ENCODE results near the gene FUT4. TPM values are rescaled to one million over a fixed set of nuclear protein-coding genes. Genes with fewer than 3 reads are reported as not detected.

Gene FUT4
- total RNA-seq, 1 donor from 2014 or later = 6.3 TPM

DNA sequence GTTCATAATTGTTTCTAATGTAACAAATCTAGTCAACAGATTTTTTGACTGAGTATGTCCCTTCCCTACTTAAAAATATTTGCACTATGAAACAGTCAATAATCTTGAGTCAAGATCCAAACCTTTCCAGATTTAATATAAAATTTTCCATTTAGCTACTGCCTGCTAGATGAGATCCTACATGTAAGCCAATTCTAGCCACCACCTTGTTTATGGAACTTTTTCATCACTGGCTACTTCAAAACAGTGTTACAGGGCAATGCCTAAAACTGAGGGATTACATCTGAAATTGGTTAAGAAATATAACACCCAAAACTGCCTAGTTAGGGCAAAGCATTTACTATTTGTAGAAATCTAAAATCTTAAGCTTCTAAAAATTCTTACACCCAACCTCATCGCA is 10.5 kb upstream of the FUT4 start:
- no peak overlapping the region for H3K27ac ChIP-seq (ENCODE audit: low read depth, low read length)
- H3K9me3 ChIP-seq (ENCODE audit: control insufficient read depth in 3 of 3, low read length in 3 of 3) = no peaks in the 10 kb centered on the region
- H3K4me1 ChIP-seq (ENCODE audit: control insufficient read depth in 3 of 3, insufficient read depth in 3 of 3, low read length in 3 of 3) = no peaks in the 10 kb centered on the region
- H3K27me3 ChIP-seq (ENCODE audit: control insufficient read depth in 3 of 3, insufficient read depth in 3 of 3, low read length in 3 of 3) = peaks cover 0 to 2% (median 0%) of the 10 kb centered on the region in 3 donors
- H3K4me3 ChIP-seq (ENCODE audit: low read length in 3 of 3) = no peak overlapping the region
- H3K9ac ChIP-seq (ENCODE audit: low read depth in 1 of 3, low read length in 3 of 3) = no peak overlapping the region
- no peaks in the 10 kb centered on the region for H3K36me3 ChIP-seq (ENCODE audit: control insufficient read depth in 3 of 3, insufficient read depth in 3 of 3, low read length in 3 of 3)

- Histone ChIP-seq H3K36me3 (ENCODE audit: control insufficient read depth in 3 of 3, insufficient read depth in 3 of 3, low read length in 3 of 3) (no peaks in the 10 kb centered on the region), H3K9ac (ENCODE audit: low read depth in 1 of 3, low read length in 3 of 3) (no peak overlapping the region)
These were observed 9.8 kb upstream of the FUT4 start for GRCh38 chr11:94533696-94534630.

DNA sequence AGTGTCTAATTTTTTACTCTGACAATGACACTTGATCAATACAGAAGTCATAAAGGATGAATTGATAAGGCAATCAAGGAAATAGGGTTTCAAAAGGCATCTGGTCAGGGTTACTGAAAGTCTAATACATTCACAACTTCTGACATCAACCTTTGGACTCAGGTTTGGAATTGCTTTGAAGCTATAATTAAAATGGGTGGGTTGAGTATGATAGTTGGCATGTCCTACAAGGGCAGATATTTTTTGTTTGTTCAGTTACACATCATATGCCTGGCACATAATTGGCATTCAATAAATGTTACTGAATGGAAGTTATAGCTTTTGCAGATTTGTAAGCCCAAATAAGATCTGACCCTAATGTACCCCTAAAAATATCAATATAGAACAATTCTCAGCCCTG is 7.3 kb upstream of the FUT4 start:
- no peak overlapping the region for H3K4me3 ChIP-seq (ENCODE audit: low read length in 3 of 3)
- H3K4me1 ChIP-seq (ENCODE audit: control insufficient read depth in 3 of 3, insufficient read depth in 3 of 3, low read length in 3 of 3) = no peaks in the 10 kb centered on the region
- no peaks in the 10 kb centered on the region for H3K36me3 ChIP-seq (ENCODE audit: control insufficient read depth in 3 of 3, insufficient read depth in 3 of 3, low read length in 3 of 3)
- no peak overlapping the region for H3K27ac ChIP-seq (ENCODE audit: low read depth, low read length)
- H3K27me3 ChIP-seq (ENCODE audit: control insufficient read depth in 3 of 3, insufficient read depth in 3 of 3, low read length in 3 of 3) = peaks cover 0 to 2% (median 0%) of the 10 kb centered on the region in 3 donors
- no peak overlapping the region for H3K9ac ChIP-seq (ENCODE audit: low read depth in 1 of 3, low read length in 3 of 3)
- no peaks in the 10 kb centered on the region for H3K9me3 ChIP-seq (ENCODE audit: control insufficient read depth in 3 of 3, low read length in 3 of 3)

More at GRCh38 chr11:94533696-94534630, 9.8 kb upstream of the FUT4 start:
- no peaks in the 10 kb centered on the region for H3K9me3 ChIP-seq (ENCODE audit: control insufficient read depth in 3 of 3, low read length in 3 of 3)
- H3K4me1 ChIP-seq (ENCODE audit: control insufficient read depth in 3 of 3, insufficient read depth in 3 of 3, low read length in 3 of 3) = no peaks in the 10 kb centered on the region
- H3K27me3 ChIP-seq (ENCODE audit: control insufficient read depth in 3 of 3, insufficient read depth in 3 of 3, low read length in 3 of 3) = peaks cover 0 to 2% (median 0%) of the 10 kb centered on the region in 3 donors
- H3K27ac ChIP-seq (ENCODE audit: low read depth, low read length) = peak overlapping the region; percentile 19
- H3K4me3 ChIP-seq (ENCODE audit: low read length in 3 of 3) = no peak overlapping the region

DNA sequence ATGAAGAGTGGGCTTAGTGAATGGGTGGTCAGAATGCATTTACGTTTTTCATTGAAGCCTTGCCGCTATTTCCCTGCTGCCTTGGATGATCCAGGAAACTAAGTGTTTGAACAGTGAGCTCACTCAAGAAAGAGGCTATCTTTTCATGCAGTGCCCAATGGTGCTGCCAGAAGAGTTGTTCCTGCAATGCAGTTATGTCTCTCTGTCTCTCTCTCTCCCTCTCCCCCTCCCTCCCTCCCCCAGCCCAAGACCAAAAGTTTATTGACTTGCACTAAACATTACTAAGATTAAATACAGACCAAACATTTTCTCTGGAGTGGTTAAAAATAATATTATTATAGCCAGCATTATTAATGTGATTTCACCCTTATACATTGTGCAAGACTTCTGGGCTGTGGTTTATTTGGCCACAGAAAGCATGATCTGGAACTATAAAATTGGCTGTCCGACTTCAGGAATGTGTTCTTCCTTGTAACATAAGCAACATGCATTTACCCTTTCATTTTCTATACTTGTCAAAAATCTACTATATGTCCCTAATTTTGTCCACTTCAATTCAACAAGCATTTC is 6.6 kb upstream of the FUT4 start:
- Histone ChIP-seq H3K27ac (ENCODE audit: low read depth, low read length) (no peak overlapping the region), H3K4me1 (ENCODE audit: control insufficient read depth in 3 of 3, insufficient read depth in 3 of 3, low read length in 3 of 3) (no peaks in the 10 kb centered on the region), H3K9me3 (ENCODE audit: control insufficient read depth in 3 of 3, low read length in 3 of 3) (no peaks in the 10 kb centered on the region), H3K27me3 (ENCODE audit: control insufficient read depth in 3 of 3, insufficient read depth in 3 of 3, low read length in 3 of 3) (peaks cover 0 to 2% (median 0%) of the 10 kb centered on the region in 3 donors), H3K4me3 (ENCODE audit: low read length in 3 of 3) (no peak overlapping the region), H3K9ac (ENCODE audit: low read depth in 1 of 3, low read length in 3 of 3) (no peak overlapping the region), H3K36me3 (ENCODE audit: control insufficient read depth in 3 of 3, insufficient read depth in 3 of 3, low read length in 3 of 3) (no peaks in the 10 kb centered on the region)

DNA sequence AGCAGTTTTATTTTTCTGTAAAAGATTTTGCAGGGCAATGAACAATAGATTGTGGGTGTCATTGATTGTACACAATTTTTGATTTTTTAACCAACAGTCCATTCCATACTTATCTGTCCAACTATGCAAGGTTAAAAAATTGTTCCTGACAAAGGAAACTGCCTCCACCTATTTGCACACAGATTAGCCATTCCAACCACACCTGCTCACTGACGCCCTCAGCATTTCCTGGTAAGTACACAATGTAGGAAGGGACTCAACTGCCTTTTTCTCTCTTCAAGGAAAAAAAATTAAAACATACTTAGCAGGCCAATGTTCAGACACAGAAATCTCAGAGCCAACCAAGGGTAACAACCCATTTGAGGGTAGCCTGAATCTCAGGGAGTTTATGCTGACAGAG is 4.3 kb upstream of the FUT4 start:
- H3K36me3 ChIP-seq (ENCODE audit: control insufficient read depth in 3 of 3, insufficient read depth in 3 of 3, low read length in 3 of 3) = no peaks in the 10 kb centered on the region
- H3K4me1 ChIP-seq (ENCODE audit: control insufficient read depth in 3 of 3, insufficient read depth in 3 of 3, low read length in 3 of 3) = peaks cover 0 to 5% (median under 1%) of the 10 kb centered on the region in 3 donors
- H3K9ac ChIP-seq (ENCODE audit: low read depth in 1 of 3, low read length in 3 of 3) = no peak overlapping the region
- no peak overlapping the region for H3K27ac ChIP-seq (ENCODE audit: low read depth, low read length)
- H3K27me3 ChIP-seq (ENCODE audit: control insufficient read depth in 3 of 3, insufficient read depth in 3 of 3, low read length in 3 of 3) = peaks cover 0 to 2% (median 0%) of the 10 kb centered on the region in 3 donors
- no peak overlapping the region for H3K4me3 ChIP-seq (ENCODE audit: low read length in 3 of 3)
- H3K9me3 ChIP-seq (ENCODE audit: control insufficient read depth in 3 of 3, low read length in 3 of 3) = no peaks in the 10 kb centered on the region

DNA sequence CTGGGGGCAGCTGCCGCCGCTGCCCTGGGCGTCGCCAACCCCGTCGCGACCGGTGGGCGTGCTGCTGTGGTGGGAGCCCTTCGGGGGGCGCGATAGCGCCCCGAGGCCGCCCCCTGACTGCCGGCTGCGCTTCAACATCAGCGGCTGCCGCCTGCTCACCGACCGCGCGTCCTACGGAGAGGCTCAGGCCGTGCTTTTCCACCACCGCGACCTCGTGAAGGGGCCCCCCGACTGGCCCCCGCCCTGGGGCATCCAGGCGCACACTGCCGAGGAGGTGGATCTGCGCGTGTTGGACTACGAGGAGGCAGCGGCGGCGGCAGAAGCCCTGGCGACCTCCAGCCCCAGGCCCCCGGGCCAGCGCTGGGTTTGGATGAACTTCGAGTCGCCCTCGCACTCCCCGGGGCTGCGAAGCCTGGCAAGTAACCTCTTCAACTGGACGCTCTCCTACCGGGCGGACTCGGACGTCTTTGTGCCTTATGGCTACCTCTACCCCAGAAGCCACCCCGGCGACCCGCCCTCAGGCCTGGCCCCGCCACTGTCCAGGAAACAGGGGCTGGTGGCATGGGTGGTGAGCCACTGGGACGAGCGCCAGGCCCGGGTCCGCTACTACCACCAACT is 1.0 kb downstream of the FUT4 start:
- H3K9ac ChIP-seq (ENCODE audit: low read depth in 1 of 3, low read length in 3 of 3) = peak overlapping the region; percentile 57 to 87 (median 79)

GRCh38 chr11:94545264-94546161 is 1.8 kb downstream of the FUT4 start:
- Histone ChIP-seq H3K4me1 (ENCODE audit: control insufficient read depth in 3 of 3, insufficient read depth in 3 of 3, low read length in 3 of 3) (peaks cover 5 to 16% (median 7%) of the 10 kb centered on the region in 3 donors), H3K9ac (ENCODE audit: low read depth in 1 of 3, low read length in 3 of 3) (peak overlapping the region in 1 of 3 donors; percentile 87)

More for the DNA sequence above, 1.0 kb downstream of the FUT4 start:
- H3K9me3 ChIP-seq (ENCODE audit: control insufficient read depth in 3 of 3, low read length in 3 of 3) = no peaks in the 10 kb centered on the region
- peak overlapping the region; percentile 54 to 82 (median 80) for H3K4me3 ChIP-seq (ENCODE audit: low read length in 3 of 3)
- no peaks in the 10 kb centered on the region for H3K36me3 ChIP-seq (ENCODE audit: control insufficient read depth in 3 of 3, insufficient read depth in 3 of 3, low read length in 3 of 3)
- peak overlapping the region; percentile 93 for H3K27ac ChIP-seq (ENCODE audit: low read depth, low read length)
- H3K4me1 ChIP-seq (ENCODE audit: control insufficient read depth in 3 of 3, insufficient read depth in 3 of 3, low read length in 3 of 3) = peaks cover 5 to 16% (median 7%) of the 10 kb centered on the region in 3 donors
- H3K27me3 ChIP-seq (ENCODE audit: control insufficient read depth in 3 of 3, insufficient read depth in 3 of 3, low read length in 3 of 3) = no peaks in the 10 kb centered on the region

DNA sequence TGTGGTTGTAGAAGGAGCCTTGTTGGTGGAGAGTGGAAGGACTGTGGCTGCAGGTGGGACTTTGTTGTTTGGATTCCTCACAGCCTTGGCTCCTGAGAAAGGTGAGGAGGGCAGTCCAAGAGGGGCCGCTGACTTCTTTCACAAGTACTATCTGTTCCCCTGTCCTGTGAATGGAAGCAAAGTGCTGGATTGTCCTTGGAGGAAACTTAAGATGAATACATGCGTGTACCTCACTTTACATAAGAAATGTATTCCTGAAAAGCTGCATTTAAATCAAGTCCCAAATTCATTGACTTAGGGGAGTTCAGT is 2.4 kb downstream of the FUT4 start:
- no peak overlapping the region for H3K9ac ChIP-seq (ENCODE audit: low read depth in 1 of 3, low read length in 3 of 3)
- no peaks in the 10 kb centered on the region for H3K9me3 ChIP-seq (ENCODE audit: control insufficient read depth in 3 of 3, low read length in 3 of 3)
- no peaks in the 10 kb centered on the region for H3K36me3 ChIP-seq (ENCODE audit: control insufficient read depth in 3 of 3, insufficient read depth in 3 of 3, low read length in 3 of 3)
- H3K27me3 ChIP-seq (ENCODE audit: control insufficient read depth in 3 of 3, insufficient read depth in 3 of 3, low read length in 3 of 3) = no peaks in the 10 kb centered on the region
- H3K4me1 ChIP-seq (ENCODE audit: control insufficient read depth in 3 of 3, insufficient read depth in 3 of 3, low read length in 3 of 3) = peaks cover 5 to 16% (median 7%) of the 10 kb centered on the region in 3 donors
- no peak overlapping the region for H3K27ac ChIP-seq (ENCODE audit: low read depth, low read length)
- peak overlapping the region in 2 of 3 donors; percentile 5 to 9 for H3K4me3 ChIP-seq (ENCODE audit: low read length in 3 of 3)

More at GRCh38 chr11:94545264-94546161, 1.8 kb downstream of the FUT4 start:
- Histone ChIP-seq H3K36me3 (ENCODE audit: control insufficient read depth in 3 of 3, insufficient read depth in 3 of 3, low read length in 3 of 3) (no peaks in the 10 kb centered on the region), H3K4me3 (ENCODE audit: low read length in 3 of 3) (peak overlapping the region; percentile 54 to 82 (median 80)), H3K9me3 (ENCODE audit: control insufficient read depth in 3 of 3, low read length in 3 of 3) (no peaks in the 10 kb centered on the region), H3K27me3 (ENCODE audit: control insufficient read depth in 3 of 3, insufficient read depth in 3 of 3, low read length in 3 of 3) (no peaks in the 10 kb centered on the region), H3K27ac (ENCODE audit: low read depth, low read length) (no peak overlapping the region)

GRCh38 chr11:94546886-94547285 is 3.2 kb downstream of the FUT4 start:
- Histone ChIP-seq H3K4me1 (ENCODE audit: control insufficient read depth in 3 of 3, insufficient read depth in 3 of 3, low read length in 3 of 3) (peaks cover 5 to 16% (median 7%) of the 10 kb centered on the region in 3 donors), H3K4me3 (ENCODE audit: low read length in 3 of 3) (peak overlapping the region in 1 of 3 donors; percentile 2), H3K36me3 (ENCODE audit: control insufficient read depth in 3 of 3, insufficient read depth in 3 of 3, low read length in 3 of 3) (no peaks in the 10 kb centered on the region)

More at GRCh38 chr11:94546886-94547285, 3.2 kb downstream of the FUT4 start:
- no peak overlapping the region for H3K9ac ChIP-seq (ENCODE audit: low read depth in 1 of 3, low read length in 3 of 3)
- no peaks in the 10 kb centered on the region for H3K27me3 ChIP-seq (ENCODE audit: control insufficient read depth in 3 of 3, insufficient read depth in 3 of 3, low read length in 3 of 3)
- no peak overlapping the region for H3K27ac ChIP-seq (ENCODE audit: low read depth, low read length)
- no peaks in the 10 kb centered on the region for H3K9me3 ChIP-seq (ENCODE audit: control insufficient read depth in 3 of 3, low read length in 3 of 3)

Measured in skeletal muscle tissue (tissue), 4 donors.